ENCODE measurements around the gene BAX.

- TF ChIP-seq CTCF (IDR thresholded peaks at IDR 0.05), result no peak
- no peak for TF ChIP-seq POLR2A (IDR thresholded peaks at IDR 0.05)
Measured at GRCh38 chr19:48950159-48950558, 4.5 kb upstream of the BAX start.

Data from body of pancreas (tissue), 4 donors.